ENCODE results near the gene CAB39. TPM values are rescaled to one million over a fixed set of nuclear protein-coding genes. Genes with fewer than 3 reads are reported as not detected.

CAB39 gene
- total RNA-seq, 4 donors from 2014 or later = 73.6 to 105 (median 83.9) TPM

GRCh38 chr2:230748087-230748486 lies 35.4 kb downstream of the CAB39 start:
- H3K4me3 ChIP-seq = no peak overlapping the region
- no peak for TF ChIP-seq POLR2A (IDR thresholded peaks at IDR 0.05; ENCODE audit: low read depth)
- no peak for TF ChIP-seq CTCF (IDR thresholded peaks at IDR 0.05)
- TF ChIP-seq POLR2AphosphoS5 (IDR thresholded peaks at IDR 0.05) = no peak
- TF ChIP-seq EP300 (IDR thresholded peaks at IDR 0.05) = no peak
- intact Hi-C loops (cut with DNase I) = no loop called here
- WGBS = 97% methylated on average over 2 of the region's 2 CpGs
- no peak for DNase-seq (ENCODE audit: extremely low spot score)
- H3K27ac ChIP-seq (replicated peaks in 1 of 4) = no peak overlapping the region
- H3K4me1 ChIP-seq = peaks cover 15 to 40% (median 23%) of the 10 kb centered on the region in 4 donors
- no peaks in the 10 kb centered on the region for H3K9me3 ChIP-seq
- H3K27me3 ChIP-seq = no peaks in the 10 kb centered on the region
- peaks cover 0 to 5% (median 2%) of the 10 kb centered on the region in 4 donors for H3K36me3 ChIP-seq

- intact Hi-C loops (cut with DNase I) = no loop called here
- no peak overlapping the region for H3K4me3 ChIP-seq
- TF ChIP-seq POLR2AphosphoS5 (IDR thresholded peaks at IDR 0.05) (no peak), EP300 (IDR thresholded peaks at IDR 0.05) (no peak), CTCF (IDR thresholded peaks at IDR 0.05) (no peak), POLR2A (IDR thresholded peaks at IDR 0.05; ENCODE audit: low read depth) (no peak)
- peaks cover 15 to 40% (median 23%) of the 10 kb centered on the region in 4 donors for H3K4me1 ChIP-seq
- 57% methylated on average over 2 of the region's 2 CpGs for WGBS
- no peaks in the 10 kb centered on the region for H3K27me3 ChIP-seq
- no peak for DNase-seq (ENCODE audit: extremely low spot score)
- H3K27ac ChIP-seq (replicated peaks in 1 of 4) = no peak overlapping the region
- H3K36me3 ChIP-seq = peaks cover 0 to 5% (median 1%) of the 10 kb centered on the region in 4 donors
- no peaks in the 10 kb centered on the region for H3K9me3 ChIP-seq
Observed at GRCh38 chr2:230749111-230749510, 36.5 kb downstream of the CAB39 start.

- Histone ChIP-seq H3K36me3 (no peaks in the 10 kb centered on the region), H3K4me1 (peaks cover 18 to 44% (median 26%) of the 10 kb centered on the region in 4 donors), H3K27ac (replicated peaks in 1 of 4) (no peak overlapping the region), H3K9me3 (no peaks in the 10 kb centered on the region), H3K27me3 (no peaks in the 10 kb centered on the region), H3K4me3 (no peak overlapping the region)
- intact Hi-C loops (cut with DNase I) = no loop called here
- 64% methylated on average over 3 of the region's 3 CpGs for WGBS
- TF ChIP-seq POLR2AphosphoS5 (IDR thresholded peaks at IDR 0.05) (no peak), CTCF (IDR thresholded peaks at IDR 0.05) (no peak), EP300 (IDR thresholded peaks at IDR 0.05) (no peak), POLR2A (IDR thresholded peaks at IDR 0.05; ENCODE audit: low read depth) (no peak)
- DNase-seq (ENCODE audit: extremely low spot score) = no peak
Observed at GRCh38 chr2:230751062-230751461, 38.4 kb downstream of the CAB39 start.

- Histone ChIP-seq H3K9me3 (no peaks in the 10 kb centered on the region), H3K4me3 (no peak overlapping the region), H3K4me1 (peaks cover 44 to 57% (median 49%) of the 10 kb centered on the region in 4 donors), H3K36me3 (no peaks in the 10 kb centered on the region), H3K27me3 (no peaks in the 10 kb centered on the region), H3K27ac (replicated peaks in 1 of 4) (no peak overlapping the region)
- 84% methylated on average over 4 of the region's 4 CpGs for WGBS
- no peak for TF ChIP-seq POLR2A (IDR thresholded peaks at IDR 0.05; ENCODE audit: low read depth)
- intact Hi-C loops (cut with DNase I) = no loop called here
- DNase-seq (ENCODE audit: extremely low spot score) = no peak
Observed at GRCh38 chr2:230754200-230754599, 41.6 kb downstream of the CAB39 start.

- 41% methylated on average over 2 of the region's 2 CpGs for WGBS
- peaks cover 36 to 48% (median 42%) of the 10 kb centered on the region in 4 donors for H3K4me1 ChIP-seq
- TF ChIP-seq POLR2A (IDR thresholded peaks at IDR 0.05; ENCODE audit: low read depth) (no peak), POLR2AphosphoS5 (IDR thresholded peaks at IDR 0.05) (no peak), CTCF (IDR thresholded peaks at IDR 0.05) (no peak), EP300 (IDR thresholded peaks at IDR 0.05) (no peak)
- H3K9me3 ChIP-seq = no peaks in the 10 kb centered on the region
- H3K36me3 ChIP-seq = peaks cover 0 to 21% (median 14%) of the 10 kb centered on the region in 4 donors
- no peak overlapping the region for H3K4me3 ChIP-seq
- H3K27me3 ChIP-seq = no peaks in the 10 kb centered on the region
- intact Hi-C loops (cut with DNase I) = loop anchor here (5.0 kb wide), 1 partner anchor 40 kb away; no protein-coding TSS in a partner anchor
- no peak for DNase-seq (ENCODE audit: extremely low spot score)
- H3K27ac ChIP-seq (replicated peaks in 1 of 4) = peak overlapping the region in 3 of 4 donors; percentile 34 to 54 (median 36)
Observed at GRCh38 chr2:230757476-230757875, 44.8 kb downstream of the CAB39 start.
